H1 (cell line): ENCODE measurements around the gene ASIC1. TPM values are rescaled to one million over a fixed set of nuclear protein-coding genes. Genes with fewer than 3 reads are reported as not detected.

Source experiments
- CTCF ChIA-PET: fragments of 300-600 bp; sonication (Branson Sonifier 250); formaldehyde crosslinking; loops from one replicate; lab custom pipeline; 2021; ENCODE audit not compliant: partially characterized antibody; lab: Charles Lee
- POLR2A ChIA-PET: fragments of 300-600 bp; sonication (Branson Sonifier 250); formaldehyde crosslinking; loops from one replicate; lab custom pipeline; 2021; ENCODE audit warnings: inconsistent platforms; ENCODE audit not compliant: partially characterized antibody; lab: Charles Lee
- DNase-seq, 2 experiments: peaks; one replicate each; pipeline versions ENCODE4 v3.0.0 to v3.0.0-alpha.2; 2010 to 2022; ENCODE audit warnings: low spot score in 2 of 2, low read depth in 1 of 2, mixed read lengths in 1 of 2
- FAIRE-seq: peaks from 2 replicates; lab custom pipeline; 2011; peaks lifted over from hg19 to GRCh38; lab: Jason Lieb, UNC
- H2AFZ ChIP-seq: 2 replicates; pipeline ENCODE4 v1.8.1; 2012; ENCODE audit warnings: low read length, inconsistent platforms
- H2AK5ac ChIP-seq: 2 replicates; pipeline ENCODE4 v1.6.1; 2013; ENCODE audit warnings: low read depth, low read length
- H2BK120ac ChIP-seq: replicated peaks from 2 replicates; pipeline ENCODE3; 2013; ENCODE audit warnings: low read depth, low read length, inconsistent platforms
- H2BK12ac ChIP-seq: 2 replicates; pipeline ENCODE4 v1.6.1; 2013; ENCODE audit warnings: low read depth, low read length
- H2BK15ac ChIP-seq: 2 replicates; pipeline ENCODE4 v1.6.1; 2013; ENCODE audit warnings: low read length
- H2BK20ac ChIP-seq: 2 replicates; pipeline ENCODE4 v1.6.1; 2013; ENCODE audit warnings: low read length
- H2BK5ac ChIP-seq: 2 replicates; pipeline ENCODE4 v1.6.1; 2013; ENCODE audit warnings: low read depth, low read length
- H3K14ac ChIP-seq: 2 replicates; pipeline ENCODE4 v1.6.1; 2013; ENCODE audit warnings: inconsistent platforms; ENCODE audit not compliant: insufficient read length
- H3K18ac ChIP-seq: 2 replicates; pipeline ENCODE4 v1.6.1; 2013; ENCODE audit warnings: low read length; ENCODE audit errors: extremely low read depth
- H3K23ac ChIP-seq: 2 replicates; pipeline ENCODE4 v1.6.1; 2013; ENCODE audit warnings: inconsistent platforms; ENCODE audit not compliant: insufficient read length
- H3K23me2 ChIP-seq: 2 replicates; pipeline ENCODE4 v1.6.1; 2013; ENCODE audit warnings: low read depth, low read length
- H3K27ac ChIP-seq: 2 replicates; pipeline ENCODE4 v1.6.1; 2011; ENCODE audit warnings: low read depth, low read length, inconsistent platforms
- H3K27me3 ChIP-seq, 4 experiments: replicated peaks in 1 of 4; 1 replicate in 1 of 4; 2 replicates in 3 of 4; pipeline versions ENCODE4 v1.6.1 to v1.8.1; 2011 to 2013; ENCODE audit warnings: low read length in 3 of 4, mild to moderate bottlenecking in 3 of 4, inconsistent platforms in 2 of 4, mixed read lengths in 2 of 4, moderate library complexity in 1 of 4; ENCODE audit not compliant: control insufficient read depth in 3 of 4, insufficient read depth in 3 of 4; ENCODE audit errors: extremely low read depth in 1 of 4
- H3K36me3 ChIP-seq, 4 experiments: 2 replicates each; pipeline versions ENCODE4 v1.6.1 to v1.8.1; 2011 to 2013; ENCODE audit warnings: mild to moderate bottlenecking in 4 of 4, low read length in 3 of 4, moderate library complexity in 2 of 4, control low read depth in 1 of 4, inconsistent platforms in 1 of 4; ENCODE audit not compliant: insufficient read depth in 4 of 4, control insufficient read depth in 2 of 4
- H3K4ac ChIP-seq: replicated peaks from 2 replicates; pipeline ENCODE3; 2013; ENCODE audit warnings: low read length, low read depth, mixed read lengths, inconsistent platforms; ENCODE audit not compliant: insufficient read length
- H3K4me1 ChIP-seq, 4 experiments: replicated peaks in 1 of 4; 1 replicate in 1 of 4; 2 replicates in 3 of 4; pipeline versions ENCODE4 v1.6.1 to v1.8.1; 2011 to 2013; ENCODE audit warnings: low read length in 3 of 4, inconsistent platforms in 2 of 4, mixed read lengths in 1 of 4; ENCODE audit not compliant: insufficient read depth in 4 of 4, control insufficient read depth in 3 of 4
- H3K4me2 ChIP-seq, 2 experiments: 2 replicates each; pipeline versions ENCODE4 v1.6.1 to v1.8.1; 2011 to 2013; ENCODE audit warnings: low read depth in 2 of 2, low read length in 2 of 2, control low read depth in 1 of 2, inconsistent platforms in 1 of 2, mild to moderate bottlenecking in 1 of 2; ENCODE audit not compliant: insufficient read depth in 1 of 2
- H3K4me3 ChIP-seq, 4 experiments: fragments of 200-600, 300-600 bp in 1 of 4; sonication (generic), shearing (Covaris generic), sonication (Bioruptor Twin) in 1 of 4; 2 replicates each; pipeline versions ENCODE4 v1.5.1 to v1.8.1; 2011 to 2016; ENCODE audit warnings: low read length in 4 of 4, low read depth in 3 of 4, control low read depth in 2 of 4, inconsistent platforms in 2 of 4, mild to moderate bottlenecking in 2 of 4, mixed read lengths in 1 of 4, moderate library complexity in 1 of 4; ENCODE audit not compliant: insufficient read depth in 2 of 4; ENCODE audit errors: extremely low read depth in 1 of 4
- H3K56ac ChIP-seq: replicated peaks from 2 replicates; pipeline ENCODE3; 2013; ENCODE audit warnings: low read depth, mild to moderate bottlenecking, mixed read lengths, low read length, inconsistent platforms; ENCODE audit not compliant: insufficient read length
- H3K79me1 ChIP-seq: 2 replicates; pipeline ENCODE4 v1.6.1; 2013; ENCODE audit warnings: low read depth, low read length, control low read depth
- H3K79me2 ChIP-seq, 2 experiments: 2 replicates each; pipeline versions ENCODE4 v1.6.1 to v1.8.1; 2012 to 2013; ENCODE audit warnings: low read length in 2 of 2, mild to moderate bottlenecking in 2 of 2, inconsistent platforms in 1 of 2; ENCODE audit not compliant: insufficient read depth in 2 of 2, control insufficient read depth in 1 of 2
- H3K9ac ChIP-seq, 4 experiments: replicated peaks in 1 of 4; 1 replicate in 1 of 4; 2 replicates in 3 of 4; pipeline versions ENCODE4 v1.6.1 to v1.8.1; 2011 to 2013; ENCODE audit warnings: low read depth in 3 of 4, low read length in 3 of 4, control low read depth in 2 of 4, mild to moderate bottlenecking in 2 of 4, moderate library complexity in 2 of 4, inconsistent platforms in 1 of 4; ENCODE audit errors: extremely low read depth in 1 of 4
- H3K9me3 ChIP-seq, 2 experiments: 2 replicates each; pipeline versions ENCODE4 v1.6.1 to v1.8.1; 2012 to 2013; ENCODE audit warnings: mild to moderate bottlenecking in 2 of 2, moderate library complexity in 2 of 2, control low read depth in 1 of 2, inconsistent platforms in 1 of 2, low read depth in 1 of 2, low read length in 1 of 2, mixed read lengths in 1 of 2; ENCODE audit not compliant: insufficient read depth in 2 of 2
- H4K20me1 ChIP-seq, 2 experiments: replicated peaks in 1 of 2; 2 replicates each; pipeline versions ENCODE3 to v1.8.1; 2011 to 2013; ENCODE audit warnings: inconsistent platforms in 2 of 2, low read length in 2 of 2, mild to moderate bottlenecking in 1 of 2; ENCODE audit not compliant: insufficient read depth in 2 of 2, control insufficient read depth in 1 of 2
- H4K5ac ChIP-seq: 2 replicates; pipeline ENCODE4 v1.6.1; 2013; ENCODE audit warnings: low read length, low read depth, mixed read lengths, inconsistent platforms; ENCODE audit not compliant: insufficient read length
- H4K8ac ChIP-seq: 2 replicates; pipeline ENCODE4 v1.8.0; 2013; ENCODE audit warnings: mild to moderate bottlenecking, moderate library complexity, low read length, inconsistent platforms; ENCODE audit not compliant: insufficient read depth; ENCODE audit errors: extremely low read depth
- H4K91ac ChIP-seq: replicated peaks from 2 replicates; pipeline ENCODE3; 2013; ENCODE audit warnings: low read length, mixed read lengths, inconsistent platforms; ENCODE audit not compliant: insufficient read length
- BACH1 ChIP-seq: IDR thresholded peaks from 2 replicates; pipeline ENCODE4 v1.6.1; 2012; ENCODE audit warnings: low read length, improper control_type of control experiment
- JUN ChIP-seq: IDR thresholded peaks from 2 replicates; pipeline ENCODE4 v1.6.1; 2011; ENCODE audit warnings: low read depth, mild to moderate bottlenecking, improper control_type of control experiment, low read length
- NANOG ChIP-seq: IDR thresholded peaks from 2 replicates; pipeline ENCODE4 v1.6.1; 2011; ENCODE audit warnings: low read length, low read depth, mild to moderate bottlenecking, inconsistent platforms; ENCODE audit not compliant: insufficient read depth, poor library complexity, severe bottlenecking
- PHF8 ChIP-seq: fragments of 200-600 bp; sonication (generic); conservative IDR thresholded peaks from 2 replicates; pipeline ENCODE4 v1.7.1; 2012; ENCODE audit warnings: low read depth, mild to moderate bottlenecking, inconsistent platforms, low read length, moderate library complexity
- RXRA ChIP-seq: IDR thresholded peaks from 2 replicates; pipeline ENCODE4 v1.6.1; 2011; ENCODE audit warnings: low read depth, mild to moderate bottlenecking, low read length, moderate library complexity; ENCODE audit not compliant: insufficient read depth
- SIN3A ChIP-seq, 2 experiments: IDR thresholded peaks in 1 of 2; conservative IDR thresholded peaks in 1 of 2; 2 replicates each; pipeline ENCODE4 v1.6.1; 2011 to 2012; ENCODE audit warnings: low read length in 2 of 2, improper control_type of control experiment in 1 of 2, low read depth in 1 of 2, mild to moderate bottlenecking in 1 of 2
- ZNF274 ChIP-seq: IDR thresholded peaks from 2 replicates; pipeline ENCODE4 v1.7.0; 2012; ENCODE audit warnings: low read length, borderline replicate concordance; ENCODE audit errors: extremely low read depth
- whole genome bisulfite sequencing, 2 experiments: shearing (Covaris generic) in 1 of 2; methylation state at CpG; one replicate each; pipeline versions ENCODE4 v1.1.6 to v1.1.7; 2013 to 2015; ENCODE audit warnings: low lambda C conversion rate in 2 of 2, mixed read lengths in 2 of 2, inconsistent platforms in 1 of 2, low coverage in 1 of 2, missing lambda C conversion rate in 1 of 2; ENCODE audit not compliant: insufficient replicate concordance in 2 of 2, insufficient coverage in 1 of 2, insufficient read length in 1 of 2; ENCODE audit errors: extremely low coverage in 1 of 2, missing lambda C conversion rate in 1 of 2; 5-methylcytosine and 5-hydroxymethylcytosine counted together
- long read RNA-seq, 2 experiments: library from RNA in 1 of 2; library from capped mRNA in 1 of 2; stranded (forward); transcript quantifications; one replicate each; pipeline ENCODE4 v2.0.0, GENCODE V29; 2021; ENCODE audit warnings: inconsistent platforms in 1 of 2
- polyA minus RNA-seq, 3 experiments: library from RNA; depleted of rRNA, polyadenylated mRNA; stranded (reverse); fragments of >200 nt; gene quantifications; 1 replicate in 2 of 3; 2 replicates in 1 of 3; pipeline ENCODE4 v1.2.3, GENCODE V29; 2011
- polyA plus RNA-seq, 7 experiments: library from polyadenylated mRNA; depleted of rRNA in 3 of 7; stranded (reverse) in 5 of 7; unstranded in 2 of 7; fragments of >200 nt in 5 of 7; fragments of 200-250 nt in 2 of 7; gene quantifications; 1 replicate in 5 of 7; 2 replicates in 1 of 7; 4 replicates in 1 of 7; pipeline versions ENCODE4 v1.2.1 to v1.2.3, GENCODE V29; 2011 to 2013; ENCODE audit warnings: missing spikeins in 2 of 7, mixed read lengths in 2 of 7
- total RNA-seq: library from RNA; stranded (reverse); fragmentation: NEBNext Ultra II Directional; extraction: Animal tissue kit (Norgen Biotek cat#: 25700); gene quantifications from 2 replicates; pipeline ENCODE4 v1.2.1, GENCODE V29; 2021

ASIC1 gene
- 1.9 and 2.4 TPM in 2 replicates for total RNA-seq
- polyA plus RNA-seq (2011; rRNA removed): 3.3 and 4.4 TPM in 2 replicates
- 3.1 TPM for polyA plus RNA-seq (2011; cell fraction: cytosol; rRNA removed)
- 7.1 TPM for polyA plus RNA-seq (2011; cell fraction: nucleus; rRNA removed)
- polyA plus RNA-seq (2012, experiment 1 of 2): 3.3 to 4.8 TPM (median 4.1 TPM) in 4 replicates
- polyA plus RNA-seq (2012, experiment 2 of 2): 2.2 TPM
- 2.1 TPM for polyA plus RNA-seq (2013, experiment 1 of 2)
- 2.3 TPM for polyA plus RNA-seq (2013, experiment 2 of 2)
- 2.6 and 2.9 TPM in 2 replicates for polyA minus RNA-seq (2011; rRNA and poly(A)+ RNA removed)
- polyA minus RNA-seq (2011; cell fraction: cytosol; rRNA and poly(A)+ RNA removed): 1.0 TPM
- 4.3 TPM for polyA minus RNA-seq (2011; cell fraction: nucleus; rRNA and poly(A)+ RNA removed)
- long read RNA-seq, experiment 1, partial matches to known transcripts: 0 of 1 reads
- long read RNA-seq, experiment 1, other reads (novel, unspliced or antisense): 0 of 1 reads
- long read RNA-seq, experiment 2: 0 reads

DNA sequence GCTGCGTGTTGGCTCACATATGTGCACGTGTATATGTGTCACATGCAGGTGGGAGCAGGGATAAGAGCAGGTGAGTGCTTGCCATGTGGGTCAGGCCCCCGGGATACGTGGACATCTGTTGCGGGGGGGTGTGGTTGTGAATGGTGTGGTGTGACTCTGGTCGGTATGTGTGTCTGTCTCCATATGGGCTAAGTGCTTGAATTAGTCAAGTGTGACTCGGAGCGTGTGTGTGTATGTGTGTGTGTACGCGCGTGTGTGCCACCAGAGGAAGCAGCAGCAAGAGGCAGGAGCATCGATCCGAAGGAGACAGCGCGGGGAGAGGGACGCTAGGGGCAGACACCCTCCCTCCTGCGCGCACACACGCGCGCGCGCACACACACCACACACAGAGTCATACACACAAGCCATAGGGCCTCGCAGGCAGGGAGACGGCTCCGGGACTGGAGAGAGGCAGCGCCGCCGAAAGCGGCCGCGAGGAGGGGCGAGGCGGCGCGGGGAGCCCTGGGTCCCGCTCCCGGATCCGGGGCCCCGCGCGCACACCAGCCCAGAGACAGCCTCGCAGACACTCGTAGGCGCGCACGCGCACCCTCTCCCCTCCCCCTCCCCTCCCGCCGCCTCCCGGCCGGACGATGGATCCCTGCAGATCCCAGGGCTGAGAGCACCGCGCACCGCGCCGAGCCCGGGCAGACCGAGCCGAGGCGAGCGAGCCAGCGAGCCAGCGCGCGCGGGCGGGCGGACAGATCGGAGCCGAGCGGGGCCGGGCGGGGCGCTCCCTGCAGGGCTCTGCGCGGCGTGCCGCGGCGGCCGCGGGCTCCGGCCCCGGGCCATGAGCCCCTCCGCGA is at the start of gene ASIC1:
Gene ASIC1, plus strand, starts transcription at position 597 of the 842 bp plus-strand sequence. CDS start 1,171 bp downstream, outside the sequence.
- Histone ChIP-seq H2BK5ac (no peak within 1 kb of the TSS; the same call in 1 of the 2 replicates), H3K23me2 (peaks cover 8% of the 10 kb centered on the region), H3K18ac (no peak within 1 kb of the TSS), H2BK20ac (no peak within 1 kb of the TSS), H3K9ac (peak within 1 kb of the TSS in 2 of 4 experiments; percentile 15 to 33; a peak in 2 of 7 replicates), H2BK12ac (peak within 1 kb of the TSS; percentile 20; the same call in 1 of the 2 replicates), H3K36me3 (no peaks in the 10 kb centered on the region), H3K4me3 (peak within 1 kb of the TSS; percentile 58 to 74 (median 71)), H3K27ac (no peak within 1 kb of the TSS), H2AK5ac (no peak within 1 kb of the TSS), H3K14ac (no peak within 1 kb of the TSS), H4K8ac (no peak within 1 kb of the TSS), H3K27me3 (peaks cover 32 to 83% (median 67%) of the 10 kb centered on the region in 4 experiments), H3K79me1 (no peaks in the 10 kb centered on the region), H4K91ac (peak within 1 kb of the TSS; percentile 16), H3K4me1 (peaks cover 3 to 9% (median 6%) of the 10 kb centered on the region in 4 experiments), H4K5ac (no peak within 1 kb of the TSS), H3K79me2 (no peaks in the 10 kb centered on the region), H2BK15ac (peak within 1 kb of the TSS; percentile 40; the same call in 1 of the 2 replicates), H2AFZ (peak within 1 kb of the TSS; percentile 68; the same call in 1 of the 2 replicates), H3K9me3 (no peaks in the 10 kb centered on the region), H4K20me1 (peaks cover 2 to 4% of the 10 kb centered on the region in 2 experiments), H3K4me2 (peak within 1 kb of the TSS; percentile 94 to 95), H3K23ac (peak within 1 kb of the TSS; percentile 73), H3K4ac (peak within 1 kb of the TSS; percentile 81), H2BK120ac (no peak within 1 kb of the TSS), H3K56ac (peak within 1 kb of the TSS; percentile 56)
- FAIRE-seq (no peak), DNase-seq (peak in 1 of 2 experiments; percentile 78)
- WGBS, 2 experiments: 6% methylated on average over 27 of the region's 88 CpGs; no CpG with 5 or more reads in 1 of the 2 experiments
- ChIA-PET POLR2A (interaction anchor here (0.9 to 3.4 kb wide), 6 partner anchors 10 to 98 kb away, joined by 3 to 19 read pairs (median 6); no protein-coding TSS in a partner anchor), CTCF (interaction anchor here (0.7 to 22.8 kb wide), 25 partner anchors 10 to 292 kb away, joined by 3 to 420 read pairs (median 9); partner anchors contain the start of genes AQP6, COX14 and SMARCD1)
- TF ChIP-seq RXRA (no peak), NANOG (no peak), ZNF274 (no peak), JUN (no peak), BACH1 (no peak), SIN3A (conservative IDR thresholded peaks at IDR 0.05 in 1 of 2, IDR thresholded peaks at IDR 0.05 in 1 of 2; ENCODE audit: low read depth in 1 of 2, low read length in 2 of 2) (no peak; a peak in 1 of 4 replicates), PHF8 (0 out of 2 replicates have a peak, but pooled peaks have one; percentile 35)
